ENCODE data around the gene DDB1. TPM values are rescaled to one million over a fixed set of nuclear protein-coding genes. Genes with fewer than 3 reads are reported as not detected.
"Not testable (repeated sequence)": the region's sequence is repeated elsewhere in the genome, so short reads cannot be mapped to it uniquely, and the experiment has no call there.

The DDB1 gene
- total RNA-seq, 2 donors from 2014 or later = 122 to 144 TPM

DNA sequence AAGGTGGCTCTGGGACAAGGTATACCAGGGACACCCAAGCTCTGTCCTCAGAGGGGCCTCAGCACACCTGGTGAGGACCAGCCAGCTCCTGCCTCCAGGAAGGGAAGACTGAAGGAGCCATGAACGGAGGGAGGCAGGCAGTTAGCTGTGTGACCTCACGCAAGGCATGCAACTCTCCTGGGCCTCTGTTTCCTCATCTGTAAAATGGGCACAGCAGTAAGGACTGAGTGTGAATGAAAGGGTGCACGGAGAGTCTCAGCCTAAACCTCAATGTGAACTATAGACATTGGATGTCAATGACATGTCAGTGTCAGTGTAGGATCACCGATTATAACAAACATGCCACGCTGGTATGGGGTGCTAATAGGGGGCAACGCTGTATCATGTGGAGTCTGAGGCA, 73.5 kb downstream of the DDB1 start:
- Histone ChIP-seq H3K4me3 (no peak overlapping the region), H3K4me1 (ENCODE audit: control insufficient read depth in 1 of 2, low read depth in 2 of 2) (no peaks in the 10 kb centered on the region), H3K36me3 (no peaks in the 10 kb centered on the region), H3K27ac (no peak overlapping the region), H3K9me3 (no peaks in the 10 kb centered on the region), H3K27me3 (replicated peaks; ENCODE audit: insufficient read depth) (no peaks in the 10 kb centered on the region)
- TF ChIP-seq, protein P1, sequence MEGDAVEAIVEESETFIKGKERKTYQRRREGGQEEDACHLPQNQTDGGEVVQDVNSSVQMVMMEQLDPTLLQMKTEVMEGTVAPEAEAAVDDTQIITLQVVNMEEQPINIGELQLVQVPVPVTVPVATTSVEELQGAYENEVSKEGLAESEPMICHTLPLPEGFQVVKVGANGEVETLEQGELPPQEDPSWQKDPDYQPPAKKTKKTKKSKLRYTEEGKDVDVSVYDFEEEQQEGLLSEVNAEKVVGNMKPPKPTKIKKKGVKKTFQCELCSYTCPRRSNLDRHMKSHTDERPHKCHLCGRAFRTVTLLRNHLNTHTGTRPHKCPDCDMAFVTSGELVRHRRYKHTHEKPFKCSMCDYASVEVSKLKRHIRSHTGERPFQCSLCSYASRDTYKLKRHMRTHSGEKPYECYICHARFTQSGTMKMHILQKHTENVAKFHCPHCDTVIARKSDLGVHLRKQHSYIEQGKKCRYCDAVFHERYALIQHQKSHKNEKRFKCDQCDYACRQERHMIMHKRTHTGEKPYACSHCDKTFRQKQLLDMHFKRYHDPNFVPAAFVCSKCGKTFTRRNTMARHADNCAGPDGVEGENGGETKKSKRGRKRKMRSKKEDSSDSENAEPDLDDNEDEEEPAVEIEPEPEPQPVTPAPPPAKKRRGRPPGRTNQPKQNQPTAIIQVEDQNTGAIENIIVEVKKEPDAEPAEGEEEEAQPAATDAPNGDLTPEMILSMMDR (IDR thresholded peaks at IDR 0.05) = no peak
- no peak for DNase-seq (ENCODE audit: low spot score)
- no peak for ATAC-seq (ENCODE audit: insufficient number of reproducible peaks, low FRiP score, low read depth)

DNA sequence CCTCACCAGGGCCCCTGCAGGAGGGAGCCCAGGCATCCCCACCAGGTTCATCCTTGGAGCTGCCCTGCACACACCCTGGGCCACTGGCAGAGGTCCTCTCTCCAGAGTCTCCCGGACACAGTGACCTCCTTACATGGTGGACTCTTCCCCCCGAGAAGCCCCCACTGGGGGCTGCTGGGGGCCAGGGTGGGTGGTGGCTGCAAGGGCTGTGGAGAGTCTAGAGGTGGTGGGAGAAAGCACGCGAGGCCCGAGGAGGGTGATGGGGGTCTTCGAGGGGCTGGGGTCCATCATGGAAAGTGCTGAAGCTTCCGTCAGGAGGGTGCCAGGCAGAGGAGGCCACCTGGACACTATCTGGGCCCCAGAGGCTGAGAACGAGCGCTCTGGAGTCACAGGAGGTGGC, 74.4 kb downstream of the DDB1 start:
- ATAC-seq (ENCODE audit: insufficient number of reproducible peaks, low FRiP score, low read depth) (no peak), DNase-seq (ENCODE audit: low spot score) (no peak)
- Histone ChIP-seq H3K36me3 (no peaks in the 10 kb centered on the region), H3K4me1 (ENCODE audit: control insufficient read depth in 1 of 2, low read depth in 2 of 2) (no peaks in the 10 kb centered on the region), H3K9me3 (no peaks in the 10 kb centered on the region), H3K27ac (no peak overlapping the region), H3K4me3 (no peak overlapping the region), H3K27me3 (replicated peaks; ENCODE audit: insufficient read depth) (no peaks in the 10 kb centered on the region)
- TF ChIP-seq, protein P1 (IDR thresholded peaks at IDR 0.05) = no peak

DNA sequence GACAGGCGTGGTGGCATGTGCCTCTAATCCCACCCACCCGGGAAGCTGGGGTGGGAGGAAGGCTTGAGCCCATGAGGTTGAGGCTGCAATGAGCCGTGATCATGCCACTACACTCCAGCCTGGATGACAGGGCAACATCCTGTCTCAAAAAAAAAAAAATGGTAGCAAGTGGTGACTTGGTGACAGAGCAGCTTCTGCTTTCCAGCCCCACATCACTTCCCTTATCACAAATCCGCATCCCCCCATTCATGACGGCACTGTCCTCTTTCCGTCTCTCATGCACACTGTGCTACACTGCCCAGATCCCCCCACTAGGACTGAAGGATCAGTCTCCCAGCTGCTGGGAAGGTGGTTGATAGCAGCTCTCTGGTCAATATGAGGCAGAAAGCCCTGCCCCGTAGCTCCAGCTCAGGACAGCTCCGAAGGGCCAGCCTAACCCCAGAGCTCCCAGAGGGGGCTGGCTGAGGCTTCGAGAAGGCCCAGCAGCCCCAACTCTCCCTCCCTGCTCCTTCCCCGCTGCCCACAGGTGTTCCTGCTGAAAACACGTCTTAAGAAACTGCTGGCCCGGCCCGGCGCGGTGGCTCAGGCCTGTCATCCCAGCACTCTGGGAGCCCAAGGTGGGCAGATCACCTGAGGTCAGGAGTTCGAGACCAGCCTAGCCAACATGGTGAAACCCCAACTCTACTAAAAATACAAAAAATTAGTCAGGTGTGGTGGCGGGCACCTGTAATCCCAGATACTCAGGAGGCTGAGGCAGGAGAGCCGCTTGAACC, 76.0 kb downstream of the DDB1 start:
- TF ChIP-seq, protein P1 (IDR thresholded peaks at IDR 0.05) = no peak
- Histone ChIP-seq H3K4me1 (ENCODE audit: control insufficient read depth in 1 of 2, low read depth in 2 of 2) (no peaks in the 10 kb centered on the region), H3K27ac (no peak overlapping the region), H3K27me3 (replicated peaks; ENCODE audit: insufficient read depth) (no peaks in the 10 kb centered on the region), H3K9me3 (no peaks in the 10 kb centered on the region), H3K4me3 (no peak overlapping the region), H3K36me3 (no peaks in the 10 kb centered on the region)
- DNase-seq (ENCODE audit: low spot score) (no peak), ATAC-seq (ENCODE audit: insufficient number of reproducible peaks, low FRiP score, low read depth) (no peak)

DNA sequence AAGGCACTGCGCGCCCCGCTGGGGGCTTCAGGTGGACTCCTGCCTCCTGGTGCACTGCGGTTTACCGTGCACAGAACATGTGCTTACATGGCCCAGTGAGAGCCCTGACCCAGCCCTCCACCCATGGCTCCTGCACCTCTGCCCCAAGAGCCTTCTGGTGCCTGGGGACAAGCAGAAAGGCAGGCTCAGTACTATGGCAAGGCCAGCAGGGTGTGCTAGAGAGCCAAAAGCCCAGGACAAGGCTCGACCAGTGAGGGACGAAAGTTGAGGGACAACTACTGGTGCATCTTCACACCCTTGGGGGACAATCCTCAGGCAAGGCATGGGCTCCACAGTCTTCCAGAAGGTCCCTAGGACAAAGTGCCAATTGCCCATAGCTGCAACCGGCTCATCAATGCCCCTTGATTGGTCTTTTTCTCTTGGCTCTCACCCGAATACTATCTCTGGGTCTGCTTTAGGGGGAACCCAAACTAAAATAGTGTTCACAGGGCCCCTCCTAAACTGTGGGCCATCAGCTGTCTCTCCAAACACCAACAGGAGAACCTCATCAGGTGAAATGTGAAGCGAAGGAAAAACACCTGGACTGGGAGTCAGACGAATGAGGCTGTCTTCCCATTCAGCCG, 78.4 kb downstream of the DDB1 start:
- ATAC-seq (ENCODE audit: insufficient number of reproducible peaks, low FRiP score, low read depth) (no peak), DNase-seq (ENCODE audit: low spot score) (no peak)
- Histone ChIP-seq H3K27me3 (replicated peaks; ENCODE audit: insufficient read depth) (no peaks in the 10 kb centered on the region), H3K27ac (no peak overlapping the region), H3K9me3 (no peaks in the 10 kb centered on the region), H3K36me3 (no peaks in the 10 kb centered on the region), H3K4me1 (ENCODE audit: control insufficient read depth in 1 of 2, low read depth in 2 of 2) (no peaks in the 10 kb centered on the region), H3K4me3 (no peak overlapping the region)
- TF ChIP-seq, protein P1 (IDR thresholded peaks at IDR 0.05) = peak; percentile 66

DNA sequence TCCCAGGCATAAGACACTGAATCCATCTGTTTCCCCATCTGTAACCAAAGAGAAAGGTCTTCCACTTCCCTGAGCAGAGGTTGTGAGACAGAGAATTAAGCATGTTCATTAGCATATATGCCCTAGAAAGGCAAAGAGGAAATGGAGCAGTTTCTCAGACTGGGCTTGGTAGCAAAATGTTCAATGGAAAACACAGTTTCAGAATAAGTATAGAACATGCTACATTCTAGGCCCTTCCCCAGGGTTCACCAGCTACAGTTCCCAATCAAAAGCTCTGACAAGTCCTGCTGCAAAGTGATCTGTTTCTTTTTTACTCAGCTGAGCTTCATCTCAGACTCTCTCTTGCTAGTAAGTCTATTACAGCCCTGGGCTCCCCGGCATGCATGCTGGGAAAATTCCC, 80.6 kb downstream of the DDB1 start:
- H3K4me3 ChIP-seq; H3K4me1 ChIP-seq (ENCODE audit: control insufficient read depth in 1 of 2, low read depth in 2 of 2); ATAC-seq (ENCODE audit: insufficient number of reproducible peaks, low FRiP score, low read depth); H3K27me3 ChIP-seq (replicated peaks; ENCODE audit: insufficient read depth); DNase-seq (ENCODE audit: low spot score); H3K9me3 ChIP-seq; H3K36me3 ChIP-seq; H3K27ac ChIP-seq: not testable (repeated sequence)

DNA sequence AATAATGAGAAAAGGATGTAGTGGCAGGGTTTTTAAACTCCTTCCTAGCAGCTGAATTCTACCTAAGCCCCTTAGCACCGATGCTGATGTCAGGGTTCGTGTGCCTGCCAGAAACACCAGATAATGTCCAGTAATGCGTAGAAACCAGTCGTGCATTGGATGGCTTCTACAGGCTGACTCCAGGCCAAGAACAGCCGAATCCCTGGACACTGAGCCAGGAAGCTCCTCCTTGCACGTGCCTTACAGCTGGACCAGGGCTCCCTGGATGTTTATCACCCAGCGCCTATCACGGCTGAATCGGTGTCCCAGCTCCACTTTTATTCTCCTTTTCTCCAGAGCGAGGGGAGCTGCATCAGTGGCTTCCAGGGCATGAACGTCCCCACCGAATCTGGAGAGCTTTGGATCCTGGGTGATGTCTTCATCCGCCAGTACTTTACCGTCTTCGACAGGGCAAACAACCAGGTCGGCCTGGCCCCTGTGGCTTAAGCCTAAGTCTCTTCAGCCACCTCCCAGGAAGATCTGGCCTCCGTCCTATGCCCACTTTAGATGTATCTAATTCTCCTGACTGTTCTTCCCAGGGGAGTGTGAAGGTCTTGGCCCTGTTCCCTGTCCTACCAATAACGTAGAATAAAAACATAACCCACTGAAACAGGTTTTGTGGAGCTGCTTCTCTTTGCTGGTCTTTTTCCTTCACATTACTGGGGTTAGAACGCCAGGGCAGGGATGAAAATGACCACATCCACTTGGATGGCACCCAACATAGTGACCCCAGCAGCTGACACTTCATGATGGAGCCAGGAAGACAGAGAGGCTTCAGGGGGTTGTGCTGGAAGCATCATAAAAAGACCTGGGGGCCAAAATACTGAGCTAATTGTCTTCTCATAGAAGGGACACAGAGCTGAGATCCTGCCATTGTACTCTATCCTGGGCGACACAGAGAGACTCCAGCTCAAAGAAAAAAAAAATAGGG, 81.8 kb downstream of the DDB1 start:
- not testable (repeated sequence) for H3K4me3 ChIP-seq; H3K27ac ChIP-seq; H3K27me3 ChIP-seq (replicated peaks; ENCODE audit: insufficient read depth); H3K9me3 ChIP-seq; DNase-seq (ENCODE audit: low spot score); ATAC-seq (ENCODE audit: insufficient number of reproducible peaks, low FRiP score, low read depth); H3K4me1 ChIP-seq (ENCODE audit: control insufficient read depth in 1 of 2, low read depth in 2 of 2); H3K36me3 ChIP-seq

All from thoracic aorta (tissue), 2 donors.